Mesenchymal stem cell (in vitro differentiated cells and primary cell): ENCODE data around the gene ACOT11. TPM values are rescaled to one million over a fixed set of nuclear protein-coding genes. Genes with fewer than 3 reads are reported as not detected.

Experiments used
- DNase-seq: peaks from one replicate; pipeline ENCODE4 v3.0.0-alpha.2; 2013
- H2AFZ ChIP-seq: one replicate; pipeline ENCODE4 v1.6.1; 2013; ENCODE audit warnings: low read depth, mild to moderate bottlenecking, control low read depth, inconsistent platforms, low read length, moderate library complexity
- H2AK5ac ChIP-seq: 2 replicates; pipeline ENCODE4 v1.6.1; 2013; ENCODE audit warnings: low read length, moderate library complexity, mild to moderate bottlenecking, inconsistent platforms; ENCODE audit not compliant: severe bottlenecking
- H2BK120ac ChIP-seq: one replicate; pipeline ENCODE4 v1.6.1; 2013; ENCODE audit warnings: low read depth, mild to moderate bottlenecking, inconsistent platforms, low read length, moderate library complexity
- H2BK12ac ChIP-seq, 2 experiments: one replicate each; pipeline ENCODE4 v1.6.1; 2013; ENCODE audit warnings: inconsistent platforms in 2 of 2, low read length in 2 of 2, mild to moderate bottlenecking in 2 of 2, moderate library complexity in 2 of 2, control low read depth in 1 of 2
- H2BK15ac ChIP-seq: one replicate; pipeline ENCODE4 v1.6.1; 2013; ENCODE audit warnings: mild to moderate bottlenecking, low read depth, inconsistent platforms; ENCODE audit not compliant: poor library complexity, severe bottlenecking
- H2BK5ac ChIP-seq: 2 replicates; pipeline ENCODE4 v1.6.1; 2013; ENCODE audit warnings: low read depth, mild to moderate bottlenecking, low read length, control low read depth, inconsistent platforms; ENCODE audit not compliant: poor library complexity, severe bottlenecking
- H3K14ac ChIP-seq, 2 experiments: one replicate each; pipeline ENCODE4 v1.6.1; 2013; ENCODE audit warnings: inconsistent platforms in 2 of 2, low read length in 2 of 2, control low read depth in 1 of 2, mild to moderate bottlenecking in 1 of 2, moderate library complexity in 1 of 2
- H3K18ac ChIP-seq, 2 experiments: one replicate each; pipeline ENCODE4 v1.6.1; 2013; ENCODE audit warnings: inconsistent platforms in 2 of 2, low read length in 2 of 2, control low read depth in 1 of 2, low read depth in 1 of 2, mild to moderate bottlenecking in 1 of 2
- H3K23ac ChIP-seq, 2 experiments: one replicate each; pipeline ENCODE4 v1.6.1; 2013; ENCODE audit warnings: inconsistent platforms in 2 of 2, low read length in 2 of 2, mild to moderate bottlenecking in 2 of 2, moderate library complexity in 2 of 2, control low read depth in 1 of 2
- H3K27ac ChIP-seq: 2 replicates; pipeline ENCODE4 v1.5.1; 2013; ENCODE audit warnings: mild to moderate bottlenecking, moderate library complexity, low read length, control low read depth, inconsistent platforms; ENCODE audit not compliant: poor library complexity, severe bottlenecking
- H3K27me3 ChIP-seq, 2 experiments: 2 replicates each; pipeline versions ENCODE4 v1.6.1 to v1.7.0; 2013; ENCODE audit warnings: low read length in 2 of 2, mild to moderate bottlenecking in 2 of 2, moderate library complexity in 2 of 2, control low read depth in 1 of 2, inconsistent platforms in 1 of 2; ENCODE audit not compliant: control insufficient read depth in 1 of 2, insufficient read depth in 1 of 2
- H3K36me3 ChIP-seq, 2 experiments: 2 replicates each; pipeline versions ENCODE4 v1.6.1 to v1.7.0; 2013; ENCODE audit warnings: low read length in 2 of 2, control low read depth in 1 of 2, inconsistent platforms in 1 of 2, low read depth in 1 of 2, mild to moderate bottlenecking in 1 of 2; ENCODE audit not compliant: insufficient read depth in 2 of 2, control insufficient read depth in 1 of 2
- H3K4ac ChIP-seq, 2 experiments: one replicate each; pipeline ENCODE4 v1.6.1; 2013; ENCODE audit warnings: inconsistent platforms in 2 of 2, low read length in 2 of 2, mild to moderate bottlenecking in 2 of 2, moderate library complexity in 2 of 2, control low read depth in 1 of 2, low read depth in 1 of 2
- H3K4me1 ChIP-seq: 2 replicates; pipeline ENCODE4 v1.6.1; 2013; ENCODE audit warnings: low read depth, low read length, control low read depth; ENCODE audit not compliant: control insufficient read depth, insufficient read depth
- H3K4me2 ChIP-seq: 2 replicates; pipeline ENCODE4 v1.6.1; 2013; ENCODE audit warnings: low read length, mild to moderate bottlenecking, inconsistent platforms; ENCODE audit not compliant: poor library complexity, severe bottlenecking
- H3K4me3 ChIP-seq, 2 experiments: 2 replicates each; pipeline versions ENCODE4 v1.5.1 to v1.7.0; 2013; ENCODE audit warnings: low read length in 2 of 2, mild to moderate bottlenecking in 2 of 2, control low read depth in 1 of 2, low read depth in 1 of 2; ENCODE audit not compliant: insufficient read depth in 1 of 2
- H3K79me1 ChIP-seq: replicated peaks from 2 replicates; pipeline ENCODE4 v1.6.1; 2013; ENCODE audit warnings: mild to moderate bottlenecking, control low read depth, low read length, inconsistent platforms; ENCODE audit not compliant: poor library complexity, severe bottlenecking
- H3K9ac ChIP-seq: 2 replicates; pipeline ENCODE4 v1.7.0; 2013; ENCODE audit warnings: mild to moderate bottlenecking, low read length, moderate library complexity
- H3K9me3 ChIP-seq: 2 replicates; pipeline ENCODE4 v1.7.0; 2013; ENCODE audit warnings: mild to moderate bottlenecking, low read length; ENCODE audit not compliant: control insufficient read depth
- H4K8ac ChIP-seq: one replicate; pipeline ENCODE4 v1.6.1; 2013; ENCODE audit warnings: inconsistent platforms, mild to moderate bottlenecking, low read length, moderate library complexity
- H4K91ac ChIP-seq: one replicate; pipeline ENCODE4 v1.6.1; 2013; ENCODE audit warnings: mild to moderate bottlenecking, low read length, inconsistent platforms
- WGBS: methylation state at CpG from one replicate; pipeline ENCODE4 v1.1.7; 2013; ENCODE audit warnings: mixed read lengths; 5-methylcytosine and 5-hydroxymethylcytosine counted together
- polyA plus RNA-seq, 2 experiments: library from polyadenylated mRNA; stranded (reverse); fragments of 200-250 nt; gene quantifications; one replicate each; pipeline ENCODE4 v1.2.3, GENCODE V29; 2013

The ACOT11 gene
- polyA plus RNA-seq (2013, experiment 1 of 2), result 0.83 TPM
- 0.88 TPM for polyA plus RNA-seq (2013, experiment 2 of 2)

- H4K8ac ChIP-seq, result no peak within 1 kb of the TSS
- no peak within 1 kb of the TSS for H3K14ac ChIP-seq
- H3K27me3 ChIP-seq, result peaks cover 0 to 19% of the 10 kb centered on the region in 2 experiments
- H2BK15ac ChIP-seq, result no peak within 1 kb of the TSS
- no peak within 1 kb of the TSS for H2AK5ac ChIP-seq
- H3K4me1 ChIP-seq, result peaks cover 7% of the 10 kb centered on the region
- no peak within 1 kb of the TSS for H3K27ac ChIP-seq
- H3K4me2 ChIP-seq, result no peak within 1 kb of the TSS
- peak within 1 kb of the TSS in 1 of 2 experiments; percentile 44 for H3K4me3 ChIP-seq
- no peak within 1 kb of the TSS for H2AFZ ChIP-seq
- H3K79me1 ChIP-seq, result no peaks in the 10 kb centered on the region
- no peak within 1 kb of the TSS for H2BK5ac ChIP-seq
- H2BK120ac ChIP-seq, result no peak within 1 kb of the TSS
- 68% methylated on average over 25 of the region's 25 CpGs for whole genome bisulfite sequencing
- H2BK12ac ChIP-seq, result peak within 1 kb of the TSS in 1 of 2 experiments; percentile 43
- peak within 1 kb of the TSS in 1 of 2 experiments; percentile 29 for H3K18ac ChIP-seq
- DNase-seq, result peak; percentile 41
- H4K91ac ChIP-seq, result no peak within 1 kb of the TSS
- peak within 1 kb of the TSS; percentile 72 for H3K9ac ChIP-seq
- no peak within 1 kb of the TSS for H3K4ac ChIP-seq
- no peaks in the 10 kb centered on the region for H3K9me3 ChIP-seq
- no peaks in the 10 kb centered on the region for H3K36me3 ChIP-seq
- no peak within 1 kb of the TSS for H3K23ac ChIP-seq
These were observed at the start of gene ACOT11 for GRCh38 chr1:54547601-54548388. ACOT11 (plus strand) TSS chr1:54548228; CDS start chr1:54548310, 82 bp downstream.

- no peak overlapping the region for H4K91ac ChIP-seq
- H3K18ac ChIP-seq, result peak overlapping the region; percentile 14 to 42
- DNase-seq, result peak; percentile 50
- H3K27me3 ChIP-seq, result peaks cover 50 to 60% of the 10 kb centered on the region in 2 experiments
- H3K4me2 ChIP-seq, result no peak overlapping the region
- H2BK15ac ChIP-seq, result no peak overlapping the region
- H3K4me3 ChIP-seq, result peak overlapping the region in 1 of 2 experiments; percentile 67
- H3K9me3 ChIP-seq, result peaks cover 3% of the 10 kb centered on the region
- H2AFZ ChIP-seq, result no peak overlapping the region
- H2BK120ac ChIP-seq, result no peak overlapping the region
- H3K14ac ChIP-seq, result no peak overlapping the region
- no peaks in the 10 kb centered on the region for H3K36me3 ChIP-seq
- H2BK12ac ChIP-seq, result peak overlapping the region in 1 of 2 experiments; percentile 91
- peak overlapping the region; percentile 13 for H2AK5ac ChIP-seq
- 36% methylated on average over 3 of the region's 4 CpGs for WGBS
- H4K8ac ChIP-seq, result peak overlapping the region; percentile 89
- peak overlapping the region; percentile 47 for H3K9ac ChIP-seq
- no peak overlapping the region for H3K27ac ChIP-seq
- H3K4me1 ChIP-seq, result peaks cover 16% of the 10 kb centered on the region
- no peak overlapping the region for H2BK5ac ChIP-seq
- peak overlapping the region in 1 of 2 experiments; percentile 73 for H3K4ac ChIP-seq
- H3K79me1 ChIP-seq, result no peaks in the 10 kb centered on the region
- H3K23ac ChIP-seq, result no peak overlapping the region
These were observed 49.5 kb upstream of the ACOT11 start for GRCh38 chr1:54498383-54499096.

- no peak overlapping the region for H3K4ac ChIP-seq
- 37% methylated on average over 9 of the region's 9 CpGs for WGBS
- no peaks in the 10 kb centered on the region for H3K36me3 ChIP-seq
- peak overlapping the region; percentile 14 to 46 for H3K18ac ChIP-seq
- H4K8ac ChIP-seq, result peak overlapping the region; percentile 73
- H3K9me3 ChIP-seq, result peaks cover 3% of the 10 kb centered on the region
- no peak overlapping the region for H2AFZ ChIP-seq
- H2BK5ac ChIP-seq, result no peak overlapping the region
- peak overlapping the region in 1 of 2 experiments; percentile 51 for H2BK12ac ChIP-seq
- no peak overlapping the region for H2BK15ac ChIP-seq
- H3K4me2 ChIP-seq, result peak overlapping the region; percentile 72
- H3K23ac ChIP-seq, result no peak overlapping the region
- H3K27me3 ChIP-seq, result peaks cover 50 to 60% of the 10 kb centered on the region in 2 experiments
- peaks cover 16% of the 10 kb centered on the region for H3K4me1 ChIP-seq
- H3K79me1 ChIP-seq, result no peaks in the 10 kb centered on the region
- H3K4me3 ChIP-seq, result peak overlapping the region; percentile 37 to 67
- DNase-seq, result no peak
- H3K14ac ChIP-seq, result no peak overlapping the region
- no peak overlapping the region for H2AK5ac ChIP-seq
- peak overlapping the region; percentile 25 for H4K91ac ChIP-seq
- H3K9ac ChIP-seq, result peak overlapping the region; percentile 47
- no peak overlapping the region for H2BK120ac ChIP-seq
- no peak overlapping the region for H3K27ac ChIP-seq
These were observed 49.0 kb upstream of the ACOT11 start for GRCh38 chr1:54499097-54499359.
